GM12873 (cell line): Measurements from ENCODE around the gene PARD3.

Source experiments
- TF ChIP-seq, protein P1 (sequence below): IDR thresholded peaks from 2 replicates; pipeline ENCODE4 v1.5.1; 2012; ENCODE audit warnings: low read depth, mild to moderate bottlenecking, moderate library complexity, low read length, control low read depth; ENCODE audit not compliant: insufficient read depth; ENCODE audit errors: missing control alignments

The PARD3 gene

GRCh38 chr10:34539533-34540315 is 275.4 kb downstream of the PARD3 start:
- TF ChIP-seq, protein P1, sequence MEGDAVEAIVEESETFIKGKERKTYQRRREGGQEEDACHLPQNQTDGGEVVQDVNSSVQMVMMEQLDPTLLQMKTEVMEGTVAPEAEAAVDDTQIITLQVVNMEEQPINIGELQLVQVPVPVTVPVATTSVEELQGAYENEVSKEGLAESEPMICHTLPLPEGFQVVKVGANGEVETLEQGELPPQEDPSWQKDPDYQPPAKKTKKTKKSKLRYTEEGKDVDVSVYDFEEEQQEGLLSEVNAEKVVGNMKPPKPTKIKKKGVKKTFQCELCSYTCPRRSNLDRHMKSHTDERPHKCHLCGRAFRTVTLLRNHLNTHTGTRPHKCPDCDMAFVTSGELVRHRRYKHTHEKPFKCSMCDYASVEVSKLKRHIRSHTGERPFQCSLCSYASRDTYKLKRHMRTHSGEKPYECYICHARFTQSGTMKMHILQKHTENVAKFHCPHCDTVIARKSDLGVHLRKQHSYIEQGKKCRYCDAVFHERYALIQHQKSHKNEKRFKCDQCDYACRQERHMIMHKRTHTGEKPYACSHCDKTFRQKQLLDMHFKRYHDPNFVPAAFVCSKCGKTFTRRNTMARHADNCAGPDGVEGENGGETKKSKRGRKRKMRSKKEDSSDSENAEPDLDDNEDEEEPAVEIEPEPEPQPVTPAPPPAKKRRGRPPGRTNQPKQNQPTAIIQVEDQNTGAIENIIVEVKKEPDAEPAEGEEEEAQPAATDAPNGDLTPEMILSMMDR, result no peak

DNA sequence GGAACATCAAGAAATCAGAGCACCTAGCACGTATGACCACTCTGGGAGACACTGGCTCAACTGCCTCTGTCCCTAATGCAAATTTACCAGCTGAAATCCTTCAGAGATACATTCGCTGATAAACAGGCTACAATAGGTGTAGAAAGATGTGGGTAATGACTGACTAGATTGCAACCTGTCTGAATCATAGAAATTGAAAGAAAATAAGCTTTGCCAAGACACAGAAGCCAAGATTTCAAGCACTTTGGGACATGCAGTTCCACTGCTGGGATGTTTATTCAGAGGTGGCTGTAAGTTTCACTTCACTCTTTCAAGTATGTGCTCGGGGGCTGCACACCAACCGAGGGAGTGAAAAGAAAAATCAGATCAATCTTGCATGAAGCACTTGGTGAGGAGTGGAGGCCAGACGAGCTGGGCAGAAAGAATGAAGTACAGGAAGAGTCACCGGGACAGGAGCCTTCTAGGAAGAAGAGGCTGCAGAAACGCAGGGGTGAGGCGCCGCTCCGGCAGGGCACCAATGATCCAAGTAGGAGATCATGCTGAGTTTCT is 276.7 kb downstream of the PARD3 start:
- TF ChIP-seq, protein P1, result no peak

DNA sequence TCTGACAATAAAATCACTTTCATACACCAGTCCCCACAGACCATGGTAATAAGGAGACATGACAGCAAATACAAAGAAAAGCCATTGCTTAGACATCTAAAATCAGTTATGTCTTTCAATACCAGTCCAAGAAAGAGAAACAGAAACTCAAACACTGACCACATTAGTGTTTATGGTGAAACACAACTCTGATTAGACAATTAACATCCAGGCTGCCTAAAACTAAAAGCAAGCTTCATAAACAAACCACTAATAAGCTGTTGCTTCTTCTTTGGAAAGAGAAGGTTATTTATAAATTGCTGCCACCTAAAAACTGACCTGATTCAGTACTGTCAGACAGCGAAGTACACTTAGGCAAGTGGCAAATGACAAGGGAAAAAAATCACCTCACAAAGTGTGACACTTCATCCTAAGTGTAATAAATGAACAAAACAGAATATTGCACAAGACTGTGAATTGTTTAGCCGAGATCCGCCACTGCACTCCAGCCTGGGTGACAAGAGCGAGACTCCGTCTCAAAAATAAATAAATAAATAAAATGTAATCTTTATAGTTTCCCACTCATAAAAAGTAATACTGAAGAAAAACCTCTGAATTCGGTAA is 277.4 kb downstream of the PARD3 start:
- TF ChIP-seq, protein P1, result no peak

- TF ChIP-seq, protein P1, result no peak
These were observed 279.2 kb downstream of the PARD3 start for GRCh38 chr10:34535872-34536271.

GRCh38 chr10:34530778-34531177 is 284.3 kb downstream of the PARD3 start:
- TF ChIP-seq, protein P1, result no peak

- TF ChIP-seq, protein P1, result no peak
These were observed 286.8 kb downstream of the PARD3 start for GRCh38 chr10:34528320-34528719.
